K562 (cell line): ENCODE data around the gene BBS1. TPM values are rescaled to one million over a fixed set of nuclear protein-coding genes. Genes with fewer than 3 reads are reported as not detected.

Experiments
- DMBX1 ChIP-seq: fragments of 250-450 bp; sonication (Bioruptor Pico); IDR thresholded peaks from 2 replicates; pipeline ENCODE4 v1.8.0; 2022; ENCODE audit warnings: inconsistent platforms, mild to moderate bottlenecking, moderate library complexity, borderline replicate concordance
- HDAC2 ChIP-seq: fragments of 450-650 bp; IDR thresholded peaks from 2 replicates; pipeline ENCODE4 v1.6.1; 2016; ENCODE audit warnings: mild to moderate bottlenecking
- HMGN3 ChIP-seq: IDR thresholded peaks from 2 replicates; pipeline ENCODE4 v1.6.1; 2011; ENCODE audit warnings: borderline replicate concordance, low read depth, mild to moderate bottlenecking, mixed read lengths, low read length; ENCODE audit not compliant: insufficient read length; ENCODE audit errors: extremely low read depth
- MAFF ChIP-seq: IDR thresholded peaks from 2 replicates; pipeline ENCODE4 v1.6.1; 2012; ENCODE audit warnings: low read length, improper control_type of control experiment
- PHF21A ChIP-seq: fragments of 450-650 bp; IDR thresholded peaks from 2 replicates; pipeline ENCODE4 v1.6.1; 2017; ENCODE audit warnings: low read depth, borderline replicate concordance
- PKNOX1 ChIP-seq: fragments of 450-650 bp; IDR thresholded peaks from 2 replicates; pipeline ENCODE4 v1.6.1; 2016
- REST ChIP-seq, 2 experiments: fragments of 450-650 bp; formaldehyde crosslinking in 1 of 2; IDR thresholded peaks; 2 replicates each; pipeline versions ENCODE4 v1.4.0 to v1.6.1; 2014 to 2020; ENCODE audit warnings: mild to moderate bottlenecking in 2 of 2, borderline replicate concordance in 1 of 2, low read depth in 1 of 2
- SPI1 ChIP-seq: IDR thresholded peaks from 2 replicates; pipeline ENCODE4 v1.6.1; 2011; ENCODE audit warnings: low read depth, low read length, control low read depth, borderline replicate concordance
- VEZF1 ChIP-seq: fragments of 200-800 bp; sonication (Bioruptor generic); IDR thresholded peaks from 2 replicates; pipeline ENCODE4 v1.6.1; 2017; ENCODE audit warnings: missing genetic modification characterization, missing compliant biosample characterization
- ZNF354B ChIP-seq: fragments of 250-450 bp; sonication (Bioruptor Pico); IDR thresholded peaks from 2 replicates; pipeline ENCODE4 v1.4.0; 2020
- polyA plus RNA-seq, 8 experiments: library from polyadenylated mRNA; depleted of rRNA in 4 of 8; stranded (reverse) in 5 of 8; unstranded in 3 of 8; fragments of >200 nt; fragmentation: Nextera tagmentation in 2 of 8; fragmentation: Illumina TruSeq in 1 of 8; extraction: Ambion mirVana in 2 of 8; extraction: Trizol in 1 of 8; gene quantifications; 2 replicates each; pipeline versions ENCODE4 v1.2.1 to v1.2.3, GENCODE V29; 2011 to 2014; ENCODE audit warnings: inconsistent platforms in 1 of 8, missing spikeins in 1 of 8
- total RNA-seq, 7 experiments: library from RNA; depleted of rRNA in 6 of 7; stranded (reverse); fragments of >200 nt in 6 of 7; fragmentation: Illumina TruSeq in 2 of 7; extraction: Trizol in 2 of 7; gene quantifications; 2 replicates each; pipeline versions ENCODE4 v1.2.1 to v1.2.3, GENCODE V29; 2011 to 2021; ENCODE audit warnings: low replicate concordance in 1 of 7
- TF ChIP-seq, protein P1 (sequence below): fragments of 250-450 bp; sonication (Bioruptor Pico); IDR thresholded peaks from 2 replicates; pipeline ENCODE4 v1.8.0; 2022; ENCODE audit warnings: inconsistent platforms, mild to moderate bottlenecking, moderate library complexity, borderline replicate concordance
- TF ChIP-seq, protein P2 (sequence below): sonication (generic); formaldehyde crosslinking; IDR thresholded peaks from 2 replicates; pipeline ENCODE4 v1.8.0; 2022; ENCODE audit warnings: missing genetic modification reagents, mild to moderate bottlenecking, moderate library complexity, borderline replicate concordance

Gene BBS1
- total and polyA plus RNA-seq, 9 of the 15 experiments (the other 6 are each of a cell fraction or from before 2014, with no cell fraction given) = 9.0 to 19.8 (median 12.1) TPM

- peak; percentile 58 for TF ChIP-seq REST (IDR thresholded peaks at IDR 0.05; ENCODE audit: borderline replicate concordance)
- peak; percentile 53; the same call in 1 of the 2 replicates for TF ChIP-seq REST (CRISPR knock-in tag; IDR thresholded peaks at IDR 0.05; ENCODE audit: low read depth)
- TF ChIP-seq, protein P1, sequence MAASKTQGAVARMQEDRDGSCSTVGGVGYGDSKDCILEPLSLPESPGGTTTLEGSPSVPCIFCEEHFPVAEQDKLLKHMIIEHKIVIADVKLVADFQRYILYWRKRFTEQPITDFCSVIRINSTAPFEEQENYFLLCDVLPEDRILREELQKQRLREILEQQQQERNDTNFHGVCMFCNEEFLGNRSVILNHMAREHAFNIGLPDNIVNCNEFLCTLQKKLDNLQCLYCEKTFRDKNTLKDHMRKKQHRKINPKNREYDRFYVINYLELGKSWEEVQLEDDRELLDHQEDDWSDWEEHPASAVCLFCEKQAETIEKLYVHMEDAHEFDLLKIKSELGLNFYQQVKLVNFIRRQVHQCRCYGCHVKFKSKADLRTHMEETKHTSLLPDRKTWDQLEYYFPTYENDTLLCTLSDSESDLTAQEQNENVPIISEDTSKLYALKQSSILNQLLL (CRISPR knock-in tag) = no peak
- peak; percentile 69; the same call in 1 of the 2 replicates for TF ChIP-seq VEZF1 (CRISPR knock-in tag)
- no peak for TF ChIP-seq PHF21A
- TF ChIP-seq ZNF354B (CRISPR knock-in tag) = no peak
- TF ChIP-seq HDAC2 = 0 out of 2 replicates have a peak, but pooled peaks have one; percentile 32
- peak; percentile 14 for TF ChIP-seq HMGN3
- TF ChIP-seq MAFF = no peak
- TF ChIP-seq, protein P2, sequence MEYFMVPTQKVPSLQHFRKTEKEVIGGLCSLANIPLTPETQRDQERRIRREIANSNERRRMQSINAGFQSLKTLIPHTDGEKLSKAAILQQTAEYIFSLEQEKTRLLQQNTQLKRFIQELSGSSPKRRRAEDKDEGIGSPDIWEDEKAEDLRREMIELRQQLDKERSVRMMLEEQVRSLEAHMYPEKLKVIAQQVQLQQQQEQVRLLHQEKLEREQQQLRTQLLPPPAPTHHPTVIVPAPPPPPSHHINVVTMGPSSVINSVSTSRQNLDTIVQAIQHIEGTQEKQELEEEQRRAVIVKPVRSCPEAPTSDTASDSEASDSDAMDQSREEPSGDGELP (CRISPR knock-in tag) = peak; percentile 56; the same call in 1 of the 2 replicates
- TF ChIP-seq DMBX1 (CRISPR knock-in tag) = no peak
- TF ChIP-seq SPI1 = no peak
- peak; percentile 29; the same call in 1 of the 2 replicates for TF ChIP-seq PKNOX1
Measured at GRCh38 chr11:66466225-66467033, 44.0 kb upstream of the BBS1 start, which contains the start of gene PELI3 (continued).
